HEK293T (cell line): ENCODE results near the gene ZC3H6.

ENCODE experiments used
- BHLHE40 ChIP-seq: fragments of 450-650 bp; IDR thresholded peaks from 2 replicates; pipeline ENCODE4 v1.6.1; 2016; ENCODE audit warnings: mild to moderate bottlenecking, moderate library complexity, borderline replicate concordance
- CTBP1 ChIP-seq: fragments of 450-650 bp; IDR thresholded peaks from 2 replicates; pipeline ENCODE4 v1.6.1; 2016; ENCODE audit warnings: borderline replicate concordance
- FOXA1 ChIP-seq: fragments of 450-650 bp; IDR thresholded peaks from 2 replicates; pipeline ENCODE4 v1.6.1; 2016; ENCODE audit warnings: mild to moderate bottlenecking
- FOXM1 ChIP-seq: fragments of 450-650 bp; IDR thresholded peaks from 2 replicates; pipeline ENCODE4 v1.6.1; 2017; ENCODE audit warnings: mild to moderate bottlenecking, borderline replicate concordance
- L3MBTL2 ChIP-seq: fragments of 450-650 bp; conservative IDR thresholded peaks from 2 replicates; pipeline ENCODE4 v1.6.1; 2016; ENCODE audit warnings: mild to moderate bottlenecking
- NFRKB ChIP-seq: fragments of 450-650 bp; IDR thresholded peaks from 2 replicates; pipeline ENCODE4 v1.6.1; 2016; ENCODE audit warnings: mild to moderate bottlenecking, moderate library complexity
- SP1 ChIP-seq: fragments of 450-650 bp; IDR thresholded peaks from 2 replicates; pipeline ENCODE4 v1.6.1; 2017
- SUZ12 ChIP-seq: fragments of 450-650 bp; IDR thresholded peaks from 2 replicates; pipeline ENCODE4 v1.6.1; 2016; ENCODE audit warnings: mild to moderate bottlenecking

GRCh38 chr2:112253261-112253815 lies 22.1 kb upstream of the ZC3H6 start:
- TF ChIP-seq FOXA1 (no peak), CTBP1 (no peak), SP1 (no peak), SUZ12 (no peak), BHLHE40 (no peak), NFRKB (no peak), FOXM1 (no peak), L3MBTL2 (no peak)
